Left ventricle myocardium inferior (tissue), 1 donor: ENCODE data around the gene GPR153. TPM values are rescaled to one million over a fixed set of nuclear protein-coding genes. Genes with fewer than 3 reads are reported as not detected.

Experiments used
- DNase-seq: peaks from one replicate; pipeline ENCODE4 v3.0.0-alpha.2; 2020
- H3K27ac ChIP-seq: fragments of 200-600 bp; replicated peaks from 2 replicates; pipeline ENCODE4 v1.8.0; 2021
- H3K27me3 ChIP-seq: fragments of 200-600 bp; 2 replicates; pipeline ENCODE4 v1.8.0; 2021; ENCODE audit warnings: low read depth
- H3K36me3 ChIP-seq: fragments of 200-600 bp; 2 replicates; pipeline ENCODE4 v1.8.0; 2021
- H3K4me1 ChIP-seq: fragments of 200-600 bp; 2 replicates; pipeline ENCODE4 v1.8.0; 2021
- H3K4me3 ChIP-seq: fragments of 200-600 bp; 2 replicates; pipeline ENCODE4 v1.8.0; 2021; ENCODE audit warnings: mild to moderate bottlenecking, moderate library complexity
- H3K9me3 ChIP-seq: fragments of 200-600 bp; replicated peaks from 2 replicates; pipeline ENCODE4 v1.8.0; 2021
- intact Hi-C: fragments of 100-400 bp; cut with micrococcal nuclease; formaldehyde crosslinking; loops from one replicate; pipeline ENCODE4 v1.11.0; 2022
- total RNA-seq: library from RNA; stranded (reverse); fragmentation: NEBNext Ultra II Directional; extraction: Animal tissue kit (Norgen Biotek cat#: 25700); gene quantifications from one replicate; pipeline ENCODE4 v1.2.1, GENCODE V29; 2021
- TF ChIP-seq, protein P1 (sequence below): fragments of 200-600 bp; IDR thresholded peaks from 2 replicates; pipeline ENCODE4 v1.8.0; 2021; ENCODE audit warnings: antibody characterized with exemption, mild to moderate bottlenecking, borderline replicate concordance
- donor health status: DM: no; HTN: yes; CAD: no; lungs with severe emphysema.

Gene GPR153
- total RNA-seq, 1 donor from 2014 or later, result 4.8 TPM

DNA sequence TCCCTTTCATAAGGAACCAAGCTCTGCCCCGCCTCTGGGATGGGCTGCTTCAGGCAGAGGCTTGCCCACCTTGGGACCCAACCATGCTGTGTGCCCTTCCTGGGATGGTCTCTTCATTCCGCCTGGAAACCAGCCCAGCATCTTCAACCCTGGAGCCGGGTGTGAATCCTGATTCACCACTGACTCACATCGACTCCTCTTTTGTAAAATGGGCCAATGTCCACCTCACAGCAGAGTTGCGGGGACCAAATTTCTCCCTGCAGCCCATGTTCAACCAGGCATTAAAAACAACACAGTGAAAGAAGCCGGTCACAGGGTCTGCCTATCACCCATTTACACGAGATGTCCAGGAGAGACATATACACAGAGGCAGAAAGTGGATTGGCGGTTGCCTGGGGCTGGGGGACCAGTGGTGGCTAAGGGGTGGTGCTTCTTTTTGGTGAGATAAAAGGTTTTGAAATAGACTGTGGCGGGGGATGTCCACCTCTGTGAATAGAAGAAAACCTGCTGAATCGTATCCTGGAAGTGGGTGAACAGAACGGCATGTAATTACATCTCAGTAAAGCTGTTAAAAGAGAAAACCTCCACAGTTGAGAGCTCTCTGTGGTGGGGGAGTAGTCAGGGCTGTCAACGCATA lies 6.9 kb upstream of the GPR153 start:
- intact Hi-C loops, result no loop called here

DNA sequence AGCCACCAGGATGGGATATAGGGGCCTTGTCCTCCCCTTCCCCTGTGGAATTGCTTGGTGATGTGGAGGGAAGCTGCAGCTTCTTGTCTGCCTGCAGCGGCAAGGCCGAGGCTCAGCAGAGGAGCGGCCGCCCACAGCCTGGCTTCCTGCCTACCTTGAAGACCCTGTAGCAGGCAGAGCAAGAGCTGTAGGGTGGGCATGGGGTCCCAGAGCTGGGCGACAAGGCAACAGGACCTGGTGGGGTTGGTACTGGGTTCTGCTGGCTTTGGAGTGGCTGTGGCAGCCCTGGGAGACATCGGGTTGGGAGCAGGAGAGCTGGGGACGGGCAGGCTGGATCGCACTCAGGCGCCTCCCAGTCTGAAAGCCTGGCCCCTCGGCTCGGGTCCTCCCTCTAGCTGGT lies 5.7 kb upstream of the GPR153 start:
- Histone ChIP-seq H3K36me3 (no peaks in the 10 kb centered on the region), H3K27me3 (peaks cover 27% of the 10 kb centered on the region), H3K4me1 (peaks cover 43% of the 10 kb centered on the region), H3K27ac (no peak overlapping the region), H3K4me3 (no peak overlapping the region), H3K9me3 (no peaks in the 10 kb centered on the region)
- TF ChIP-seq, protein P1, sequence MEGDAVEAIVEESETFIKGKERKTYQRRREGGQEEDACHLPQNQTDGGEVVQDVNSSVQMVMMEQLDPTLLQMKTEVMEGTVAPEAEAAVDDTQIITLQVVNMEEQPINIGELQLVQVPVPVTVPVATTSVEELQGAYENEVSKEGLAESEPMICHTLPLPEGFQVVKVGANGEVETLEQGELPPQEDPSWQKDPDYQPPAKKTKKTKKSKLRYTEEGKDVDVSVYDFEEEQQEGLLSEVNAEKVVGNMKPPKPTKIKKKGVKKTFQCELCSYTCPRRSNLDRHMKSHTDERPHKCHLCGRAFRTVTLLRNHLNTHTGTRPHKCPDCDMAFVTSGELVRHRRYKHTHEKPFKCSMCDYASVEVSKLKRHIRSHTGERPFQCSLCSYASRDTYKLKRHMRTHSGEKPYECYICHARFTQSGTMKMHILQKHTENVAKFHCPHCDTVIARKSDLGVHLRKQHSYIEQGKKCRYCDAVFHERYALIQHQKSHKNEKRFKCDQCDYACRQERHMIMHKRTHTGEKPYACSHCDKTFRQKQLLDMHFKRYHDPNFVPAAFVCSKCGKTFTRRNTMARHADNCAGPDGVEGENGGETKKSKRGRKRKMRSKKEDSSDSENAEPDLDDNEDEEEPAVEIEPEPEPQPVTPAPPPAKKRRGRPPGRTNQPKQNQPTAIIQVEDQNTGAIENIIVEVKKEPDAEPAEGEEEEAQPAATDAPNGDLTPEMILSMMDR, result no peak
- no peak for DNase-seq
- intact Hi-C loops, result no loop called here

More for the DNA sequence above, 6.9 kb upstream of the GPR153 start:
- TF ChIP-seq, protein P1, result no peak
- Histone ChIP-seq H3K9me3 (no peaks in the 10 kb centered on the region), H3K27ac (no peak overlapping the region), H3K4me3 (no peak overlapping the region), H3K4me1 (peaks cover 32% of the 10 kb centered on the region), H3K27me3 (peaks cover 16% of the 10 kb centered on the region), H3K36me3 (no peaks in the 10 kb centered on the region)
- no peak for DNase-seq

DNA sequence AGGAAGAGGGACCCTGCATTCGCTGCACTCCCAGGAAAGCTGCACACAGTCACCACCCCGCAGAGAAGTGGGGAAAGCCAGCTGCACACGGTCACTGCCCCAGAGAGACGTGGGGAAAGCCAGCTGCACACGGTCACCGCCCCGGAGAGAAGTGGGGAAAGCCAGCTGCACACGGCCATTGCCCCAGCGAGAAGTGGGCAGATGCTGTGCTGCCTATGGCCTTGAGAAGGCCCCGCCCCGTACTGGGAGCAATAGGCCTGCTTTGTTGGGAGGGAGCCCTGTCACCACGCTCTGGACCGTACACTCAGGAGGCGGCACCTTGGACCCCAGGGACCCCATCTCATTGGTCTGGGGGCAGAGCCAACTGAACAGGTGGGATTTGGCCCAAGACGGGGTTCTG lies 4.3 kb upstream of the GPR153 start:
- Histone ChIP-seq H3K4me1 (peaks cover 42% of the 10 kb centered on the region), H3K27ac (no peak overlapping the region), H3K9me3 (no peaks in the 10 kb centered on the region), H3K27me3 (peaks cover 38% of the 10 kb centered on the region), H3K4me3 (no peak overlapping the region), H3K36me3 (no peaks in the 10 kb centered on the region)
- TF ChIP-seq, protein P1, result no peak
- no peak for DNase-seq
- intact Hi-C loops, result no loop called here

DNA sequence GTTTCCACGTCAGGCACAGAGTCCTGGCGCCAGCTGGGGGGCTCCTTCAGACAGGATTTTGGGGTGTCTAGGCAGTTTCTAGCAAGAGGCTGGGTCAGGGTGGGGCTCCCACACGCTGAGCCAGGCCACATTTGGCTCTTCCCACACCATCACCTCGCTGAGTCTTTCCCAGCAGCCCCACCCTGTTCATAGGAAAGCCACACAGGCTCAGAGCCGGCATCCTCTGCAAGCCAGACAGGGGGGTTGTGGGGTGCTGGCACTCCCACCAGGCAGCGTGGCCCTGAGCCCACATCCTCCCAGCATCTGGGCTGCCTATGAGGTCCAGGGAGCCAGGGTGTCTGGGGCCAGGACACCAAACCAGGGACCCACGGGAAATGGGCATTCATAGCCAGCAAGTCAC lies 2.8 kb upstream of the GPR153 start:
- intact Hi-C loops, result no loop called here
- peaks cover 53% of the 10 kb centered on the region for H3K27me3 ChIP-seq
- H3K36me3 ChIP-seq, result no peaks in the 10 kb centered on the region
- H3K4me3 ChIP-seq, result no peak overlapping the region
- DNase-seq, result no peak
- H3K27ac ChIP-seq, result peak overlapping the region; percentile 40
- peaks cover 51% of the 10 kb centered on the region for H3K4me1 ChIP-seq
- H3K9me3 ChIP-seq, result no peaks in the 10 kb centered on the region
- TF ChIP-seq, protein P1, result no peak

DNA sequence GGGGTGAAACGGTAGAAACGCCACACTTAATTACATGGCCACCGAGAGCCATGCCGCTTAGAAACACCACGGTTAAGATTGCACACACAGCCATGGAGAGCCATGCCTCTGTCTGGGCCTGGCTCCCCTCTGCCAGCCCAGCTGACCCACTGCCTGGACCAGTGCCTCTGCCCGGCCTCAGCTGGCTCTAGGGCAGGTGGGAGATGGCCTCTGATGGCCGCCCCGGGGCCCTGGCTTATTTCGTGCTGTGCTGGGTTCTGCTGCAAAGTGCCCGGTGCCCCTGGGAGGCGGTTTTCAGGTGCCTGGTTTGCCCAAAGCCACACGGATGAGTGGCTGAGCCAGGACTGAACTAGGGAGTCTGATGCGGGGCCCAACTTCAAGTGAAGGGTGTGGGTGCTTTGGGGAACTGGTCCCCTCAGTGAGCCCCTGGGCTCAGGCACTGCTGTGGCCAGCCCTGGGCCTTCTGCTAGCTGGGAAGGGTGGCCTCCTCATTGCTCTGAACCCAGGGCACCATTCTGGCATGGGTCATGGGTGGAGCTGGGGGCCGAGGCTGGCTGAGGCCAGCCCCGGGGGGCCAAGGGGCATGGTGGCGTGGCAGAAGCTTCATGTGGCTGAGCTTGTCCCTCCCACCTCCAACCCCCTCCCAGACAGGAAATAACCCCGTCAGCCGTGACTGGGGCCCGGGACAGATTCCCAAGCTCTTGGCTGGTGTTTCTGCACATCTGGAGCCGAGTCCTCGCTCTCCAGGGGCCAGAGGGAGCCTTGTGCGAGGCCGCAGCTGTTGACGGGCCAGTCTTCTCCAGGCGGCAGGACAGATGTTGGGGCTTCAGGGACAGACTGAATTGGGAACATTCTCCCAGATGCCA lies 1.9 kb upstream of the GPR153 start:
- Histone ChIP-seq H3K4me1 (peaks cover 51% of the 10 kb centered on the region), H3K4me3 (no peak overlapping the region), H3K27me3 (peaks cover 62% of the 10 kb centered on the region), H3K27ac (peak overlapping the region; percentile 73), H3K9me3 (no peaks in the 10 kb centered on the region), H3K36me3 (no peaks in the 10 kb centered on the region)
- TF ChIP-seq, protein P1, result no peak
- intact Hi-C loops, result no loop called here
- peak; percentile 77 for DNase-seq
